ENCODE data around the gene PRPF19. TPM values are rescaled to one million over a fixed set of nuclear protein-coding genes. Genes with fewer than 3 reads are reported as not detected.

Gene PRPF19
- total and polyA plus RNA-seq, 9 of the 15 experiments (the other 6 are each of a cell fraction or from before 2014, with no cell fraction given) = 9.4 to 212 (median 73.2) TPM

DNA sequence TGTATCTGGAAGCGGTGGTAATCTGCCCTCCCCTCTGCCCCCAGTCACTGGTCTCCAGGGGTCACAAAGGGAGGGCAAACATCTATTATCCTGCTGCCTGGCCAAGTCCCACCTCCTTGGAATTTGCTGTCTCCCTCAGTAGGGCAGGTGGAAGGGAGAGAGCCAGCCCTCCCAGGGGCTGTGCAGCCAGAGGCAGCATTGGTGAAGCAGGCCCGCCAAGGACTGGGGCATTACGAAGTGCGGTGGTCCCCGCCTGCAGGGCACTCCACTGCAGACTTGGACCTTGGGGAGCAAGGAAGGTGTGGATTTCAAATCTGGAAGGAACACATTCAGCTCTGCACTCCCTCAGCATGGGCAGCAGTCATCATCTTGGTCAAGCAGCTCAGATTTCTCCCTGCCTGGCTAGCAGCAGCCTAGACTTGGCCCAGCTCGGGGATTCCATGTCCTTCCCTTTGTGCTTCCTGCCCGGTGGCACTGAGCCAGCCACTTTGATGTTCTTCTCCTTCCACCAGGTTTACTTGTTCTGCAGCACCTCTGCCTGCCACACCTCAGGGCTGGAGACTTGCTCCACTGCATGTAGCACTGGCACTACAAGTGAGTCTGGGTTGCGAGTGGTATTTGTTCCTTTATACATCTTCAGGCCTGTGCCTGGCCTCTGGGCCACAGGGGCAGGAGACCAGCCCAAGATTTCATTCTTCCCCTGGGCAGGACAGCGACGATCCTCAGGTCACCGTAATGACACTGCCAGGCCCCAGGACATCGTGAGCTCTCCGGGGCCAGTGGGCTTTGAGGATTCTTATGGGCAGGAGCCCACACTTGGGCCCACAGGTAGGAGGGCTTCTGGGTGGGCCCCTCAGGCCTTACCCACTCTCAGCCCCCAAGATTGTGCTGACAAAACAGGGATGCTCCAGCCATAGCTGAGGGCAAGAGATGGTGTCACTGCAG, 31.7 kb downstream of the PRPF19 start:
- Histone ChIP-seq H4K20me1 (replicated peaks; ENCODE audit: control insufficient read depth, insufficient read depth, low read length) (no peaks in the 10 kb centered on the region), H3K27ac (ENCODE audit: extremely low read depth, low read depth, low read length) (no peak overlapping the region), H3K4me2 (ENCODE audit: insufficient read depth, low read length) (no peak overlapping the region), H3K79me2 (ENCODE audit: control insufficient read depth, insufficient read depth, low read length) (no peaks in the 10 kb centered on the region), H3K36me3 (ENCODE audit: control insufficient read depth, insufficient read depth, low read length) (peaks cover 7% of the 10 kb centered on the region; the same call in 1 of the 3 replicates), H3K27me3 (ENCODE audit: control insufficient read depth in 2 of 2, insufficient read depth in 2 of 2, low read length in 2 of 2) (no peaks in the 10 kb centered on the region), H3K4me3 (no peak overlapping the region), H3K9me3 (replicated peaks; ENCODE audit: control insufficient read depth, insufficient read depth, low read depth, low read length) (no peaks in the 10 kb centered on the region), H2AFZ (ENCODE audit: low read depth, low read length) (no peak overlapping the region), H3K9me1 (ENCODE audit: control insufficient read depth, insufficient read depth, low read length) (peaks cover 3% of the 10 kb centered on the region), H3K4me1 (replicated peaks in 1 of 2; ENCODE audit: control insufficient read depth in 2 of 2, insufficient read depth in 2 of 2, low read length in 2 of 2) (peaks cover 6 to 22% of the 10 kb centered on the region in 2 experiments; a peak in 4 of 5 replicates), H3K9ac (ENCODE audit: insufficient read depth in 1 of 2, low read depth in 2 of 2, low read length in 2 of 2) (0 out of 4 replicates have a peak overlapping the region, but pooled peaks of 1 of the 2 experiments have one; percentile 29)
- FAIRE-seq = no peak
- DNase-seq (ENCODE audit: extremely low read depth in 1 of 4, low spot score in 3 of 4) = no peak
- in situ Hi-C loops (cut with MboI) = no loop called here
- TF ChIP-seq ZNF212 (CRISPR knock-in tag; IDR thresholded peaks at IDR 0.05) (no peak), MECOM (CRISPR knock-in tag; IDR thresholded peaks at IDR 0.05) (no peak), RNF2 (IDR thresholded peaks at IDR 0.05) (no peak), TGIF2 (CRISPR knock-in tag; IDR thresholded peaks at IDR 0.05) (no peak), GABPA (tag; conservative IDR thresholded peaks at IDR 0.05; ENCODE audit: low read depth) (no peak), SMARCE1 (IDR thresholded peaks at IDR 0.05) (no peak), CXXC5 (CRISPR knock-in tag; IDR thresholded peaks at IDR 0.05) (no peak), L3MBTL2 (IDR thresholded peaks at IDR 0.05) (no peak), ZNF133 (CRISPR knock-in tag; IDR thresholded peaks at IDR 0.05) (no peak), TOE1 (IDR thresholded peaks at IDR 0.05; ENCODE audit: borderline replicate concordance) (no peak), TOE1 (CRISPR knock-in tag; IDR thresholded peaks at IDR 0.05; ENCODE audit: borderline replicate concordance, low read depth) (no peak), HDGF (IDR thresholded peaks at IDR 0.05) (no peak), ZNF707 (CRISPR knock-in tag; conservative IDR thresholded peaks at IDR 0.05) (no peak)
- TF ChIP-seq, protein P1, sequence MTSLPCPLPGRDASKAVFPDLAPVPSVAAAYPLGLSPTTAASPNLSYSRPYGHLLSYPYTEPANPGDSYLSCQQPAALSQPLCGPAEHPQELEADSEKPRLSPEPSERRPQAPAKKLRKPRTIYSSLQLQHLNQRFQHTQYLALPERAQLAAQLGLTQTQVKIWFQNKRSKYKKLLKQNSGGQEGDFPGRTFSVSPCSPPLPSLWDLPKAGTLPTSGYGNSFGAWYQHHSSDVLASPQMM (CRISPR knock-in tag; IDR thresholded peaks at IDR 0.05) = no peak
- ChIA-PET POLR2A (interaction anchor here (1.1 to 1.4 kb wide), 2 partner anchors 13 to 15 kb away, joined by 3 read pairs; no protein-coding TSS in a partner anchor), CTCF (ENCODE audit: low intra/inter-chr PET ratio) (no interaction called here)
- intact Hi-C loops (cut with micrococcal nuclease) = no loop called here
- WGBS (ENCODE audit: insufficient coverage, low coverage, missing lambda C conversion rate) = 87% methylated on average over 11 of the region's 13 CpGs
- ATAC-seq = no peak
- BruUV-seq (replicated peaks) = no TSS peak
